Measurements from ENCODE around the gene LENG1. TPM values are rescaled to one million over a fixed set of nuclear protein-coding genes. Genes with fewer than 3 reads are reported as not detected.

Gene LENG1
- total RNA-seq, 1 experiment from 2014 or later: 7.6 TPM

- Histone ChIP-seq H2AFZ (ENCODE audit: low read depth, low read length, poor library complexity, severe bottlenecking) (no peak overlapping the region), H3K4me1 (ENCODE audit: control insufficient read depth in 1 of 2, insufficient read depth in 2 of 2, low read length in 2 of 2) (peaks cover 5 to 19% of the 10 kb centered on the region in 2 experiments; a peak in 3 of 4 replicates), H4K20me1 (ENCODE audit: insufficient read depth) (peaks cover 7% of the 10 kb centered on the region; the same call in 1 of the 2 replicates), H3K9me3 (ENCODE audit: control insufficient read depth in 1 of 2, insufficient read depth in 1 of 2, low read depth in 1 of 2, low read length in 2 of 2) (no peaks in the 10 kb centered on the region), H3K27ac (ENCODE audit: low read depth, low read length) (no peak overlapping the region), H3K4me2 (ENCODE audit: low read length) (no peak overlapping the region), H3K27me3 (ENCODE audit: insufficient read depth, low read length) (no peaks in the 10 kb centered on the region), H3K79me2 (ENCODE audit: insufficient read depth, low read length) (peaks cover 37% of the 10 kb centered on the region), H3K9ac (ENCODE audit: low read length) (no peak overlapping the region), H3K36me3 (ENCODE audit: control insufficient read depth in 1 of 2, insufficient read depth in 2 of 2, low read length in 2 of 2) (peaks cover 17 to 28% of the 10 kb centered on the region in 2 experiments), H3K4me3 (replicated peaks in 1 of 2; ENCODE audit: low read depth in 1 of 2, low read length in 2 of 2) (no peak overlapping the region), H3K9me2 (ENCODE audit: insufficient read depth) (no peaks in the 10 kb centered on the region)
- RAD21 ChIA-PET (ENCODE audit: low non-redundant PET in 1 of 2, low total read pairs in 2 of 2, uncharacterized antibody in 2 of 2, unreplicated experiment in 2 of 2): no interaction called here
- POLR2A ChIA-PET: no interaction called here
- CTCF ChIA-PET: interaction anchor here (0.7 kb wide), 1 partner anchor 100 kb away, joined by 3 read pairs; no protein-coding TSS in a partner anchor
- ATAC-seq (no peak), DNase-seq (ENCODE audit: low read depth, low spot score) (no peak)
- BruUV-seq (replicated peaks): no TSS peak
- intact Hi-C loops (cut with micrococcal nuclease): no loop called here
- TF ChIP-seq, protein P1, sequence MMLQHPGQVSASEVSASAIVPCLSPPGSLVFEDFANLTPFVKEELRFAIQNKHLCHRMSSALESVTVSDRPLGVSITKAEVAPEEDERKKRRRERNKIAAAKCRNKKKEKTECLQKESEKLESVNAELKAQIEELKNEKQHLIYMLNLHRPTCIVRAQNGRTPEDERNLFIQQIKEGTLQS (IDR thresholded peaks at IDR 0.05): no peak
- TF ChIP-seq SRF (IDR thresholded peaks at IDR 0.05; ENCODE audit: low read depth) (no peak), POLR2A (IDR thresholded peaks at IDR 0.05; ENCODE audit: borderline replicate concordance, extremely low read depth, insufficient read depth, insufficient read length) (no peak), SIN3A (IDR thresholded peaks at IDR 0.05; ENCODE audit: low read depth) (no peak), YY1 (IDR thresholded peaks at IDR 0.05; ENCODE audit: extremely low read depth, insufficient replicate concordance, low read depth, low read length) (no peak), ZNF274 (IDR thresholded peaks at IDR 0.05; ENCODE audit: low read depth, low read length) (no peak), EZH2 (IDR thresholded peaks at IDR 0.05) (no peak), JUND (IDR thresholded peaks at IDR 0.05) (no peak), RAD21 (IDR thresholded peaks at IDR 0.05; ENCODE audit: low read depth) (no peak), REST (IDR thresholded peaks at IDR 0.05; ENCODE audit: low read depth) (no peak), EZH2phosphoT487 (IDR thresholded peaks at IDR 0.05; ENCODE audit: borderline replicate concordance) (no peak), ZFX (IDR thresholded peaks at IDR 0.05) (no peak), POLR2AphosphoS5 (IDR thresholded peaks at IDR 0.05; ENCODE audit: low read depth, low read length) (no peak), ELF1 (IDR thresholded peaks at IDR 0.05; ENCODE audit: borderline replicate concordance, low read depth) (no peak), CBX3 (IDR thresholded peaks at IDR 0.05; ENCODE audit: low read depth) (no peak), TCF7L2 (IDR thresholded peaks at IDR 0.05; ENCODE audit: borderline replicate concordance, extremely low read depth, insufficient read depth, insufficient read length) (no peak), FOSL1 (IDR thresholded peaks at IDR 0.05; ENCODE audit: low read depth) (no peak)
- TF ChIP-seq, protein P2, sequence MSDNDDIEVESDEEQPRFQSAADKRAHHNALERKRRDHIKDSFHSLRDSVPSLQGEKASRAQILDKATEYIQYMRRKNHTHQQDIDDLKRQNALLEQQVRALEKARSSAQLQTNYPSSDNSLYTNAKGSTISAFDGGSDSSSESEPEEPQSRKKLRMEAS (IDR thresholded peaks at IDR 0.05): no peak
- TF ChIP-seq, protein P3, sequence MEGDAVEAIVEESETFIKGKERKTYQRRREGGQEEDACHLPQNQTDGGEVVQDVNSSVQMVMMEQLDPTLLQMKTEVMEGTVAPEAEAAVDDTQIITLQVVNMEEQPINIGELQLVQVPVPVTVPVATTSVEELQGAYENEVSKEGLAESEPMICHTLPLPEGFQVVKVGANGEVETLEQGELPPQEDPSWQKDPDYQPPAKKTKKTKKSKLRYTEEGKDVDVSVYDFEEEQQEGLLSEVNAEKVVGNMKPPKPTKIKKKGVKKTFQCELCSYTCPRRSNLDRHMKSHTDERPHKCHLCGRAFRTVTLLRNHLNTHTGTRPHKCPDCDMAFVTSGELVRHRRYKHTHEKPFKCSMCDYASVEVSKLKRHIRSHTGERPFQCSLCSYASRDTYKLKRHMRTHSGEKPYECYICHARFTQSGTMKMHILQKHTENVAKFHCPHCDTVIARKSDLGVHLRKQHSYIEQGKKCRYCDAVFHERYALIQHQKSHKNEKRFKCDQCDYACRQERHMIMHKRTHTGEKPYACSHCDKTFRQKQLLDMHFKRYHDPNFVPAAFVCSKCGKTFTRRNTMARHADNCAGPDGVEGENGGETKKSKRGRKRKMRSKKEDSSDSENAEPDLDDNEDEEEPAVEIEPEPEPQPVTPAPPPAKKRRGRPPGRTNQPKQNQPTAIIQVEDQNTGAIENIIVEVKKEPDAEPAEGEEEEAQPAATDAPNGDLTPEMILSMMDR (IDR thresholded peaks at IDR 0.05 in 2 of 3, conservative IDR thresholded peaks at IDR 0.05 in 1 of 3; ENCODE audit: borderline replicate concordance in 1 of 3, insufficient read depth in 1 of 3, low read depth in 2 of 3, low read length in 2 of 3): no peak
Measured at GRCh38 chr19:54197121-54197520, 37.6 kb upstream of the LENG1 start.

Data from HCT116 (cell line).